Measurements from ENCODE around the gene ROBO1. TPM values are rescaled to one million over a fixed set of nuclear protein-coding genes. Genes with fewer than 3 reads are reported as not detected.

The ROBO1 gene
- total and polyA plus RNA-seq, 2 donors (not counting 3 experiments of a cell fraction or from before 2014, with no cell fraction given) = 5.9 to 14.2 TPM

GRCh38 chr3:78670746-78671145, 1097.1 kb downstream of the ROBO1 start:
- H3K36me3 ChIP-seq (ENCODE audit: control insufficient read depth in 2 of 2, extremely low read depth in 1 of 2, insufficient read depth in 2 of 2, low read length in 2 of 2) = no peaks in the 10 kb centered on the region
- H3K4me3 ChIP-seq (replicated peaks in 1 of 3; ENCODE audit: insufficient read depth in 1 of 3, low read depth in 1 of 3, low read length in 3 of 3) = no peak overlapping the region
- POLR2A ChIA-PET = no interaction called here
- no peak overlapping the region for H3K9ac ChIP-seq (replicated peaks; ENCODE audit: extremely low read depth, insufficient read depth, low read length)
- H3K27ac ChIP-seq (ENCODE audit: insufficient read depth, low read depth, low read length) = no peak overlapping the region
- TF ChIP-seq FOS (IDR thresholded peaks at IDR 0.05; ENCODE audit: borderline replicate concordance, insufficient read depth, low read length) = no peak
- no peak for TF ChIP-seq CTCF (IDR thresholded peaks at IDR 0.05; ENCODE audit: extremely low read depth in 1 of 2, insufficient read depth in 1 of 2, low read depth in 1 of 2, low read length in 2 of 2)
- TF ChIP-seq POLR2A (IDR thresholded peaks at IDR 0.05; ENCODE audit: low read depth, low read length) = no peak
- no peak for TF ChIP-seq JUN (IDR thresholded peaks at IDR 0.05; ENCODE audit: borderline replicate concordance, insufficient read depth, insufficient read length, low read depth)
- no peak for TF ChIP-seq MYC (IDR thresholded peaks at IDR 0.05; ENCODE audit: low read depth, low read length)
- TF ChIP-seq EZH2 (IDR thresholded peaks at IDR 0.05; ENCODE audit: borderline replicate concordance, low read depth, low read length, severe bottlenecking) = no peak
- no peak for TF ChIP-seq GATA2 (IDR thresholded peaks at IDR 0.05; ENCODE audit: insufficient read depth, insufficient read length, low read depth, low read length)
- no peak for TF ChIP-seq MAX (IDR thresholded peaks at IDR 0.05; ENCODE audit: insufficient read depth, insufficient read length)
- no peak for TF ChIP-seq POLR2AphosphoS5 (IDR thresholded peaks at IDR 0.05; ENCODE audit: insufficient read depth, low read depth, low read length)
- FAIRE-seq (no peak), DNase-seq (ENCODE audit: low read depth, low spot score) (no peak)
- H2AFZ ChIP-seq (ENCODE audit: low read depth, low read length) = no peak overlapping the region
- CTCF ChIA-PET = no interaction called here
- intact Hi-C loops (cut with micrococcal nuclease) (no loop called here), dilution Hi-C loops (cut with MboI; ENCODE audit: extremely low pct_ligation_motif_present, low sequenced_read_pairs) (no loop called here)
- H3K9me1 ChIP-seq (replicated peaks; ENCODE audit: control insufficient read depth, extremely low read depth, insufficient read depth, low read length) = peaks cover 2% of the 10 kb centered on the region
- H3K27me3 ChIP-seq (ENCODE audit: control insufficient read depth in 2 of 2, insufficient read depth in 2 of 2, low read length in 2 of 2) = no peaks in the 10 kb centered on the region
- H3K4me1 ChIP-seq (ENCODE audit: control insufficient read depth, extremely low read depth, insufficient read depth, low read length) = no peaks in the 10 kb centered on the region
- no peaks in the 10 kb centered on the region for H3K9me3 ChIP-seq (replicated peaks; ENCODE audit: control insufficient read depth, insufficient read depth, low read length)
- no peaks in the 10 kb centered on the region for H3K79me2 ChIP-seq (ENCODE audit: control insufficient read depth, insufficient read depth, low read length)
- H4K20me1 ChIP-seq (replicated peaks; ENCODE audit: control insufficient read depth, extremely low read depth, insufficient read depth, low read length) = no peaks in the 10 kb centered on the region
- no TSS peak for BruUV-seq (replicated peaks)
- H3K4me2 ChIP-seq (ENCODE audit: insufficient read depth, low read length) = no peak overlapping the region

Data from endothelial cell of umbilical vein (primary cell).